Measurements from ENCODE around the gene ITGA7. TPM values are rescaled to one million over a fixed set of nuclear protein-coding genes. Genes with fewer than 3 reads are reported as not detected.

ITGA7 gene
- total and polyA plus RNA-seq, 2 of the 4 experiments (the other 2 are of a cell fraction): 3.9 to 15.7 TPM

DNA sequence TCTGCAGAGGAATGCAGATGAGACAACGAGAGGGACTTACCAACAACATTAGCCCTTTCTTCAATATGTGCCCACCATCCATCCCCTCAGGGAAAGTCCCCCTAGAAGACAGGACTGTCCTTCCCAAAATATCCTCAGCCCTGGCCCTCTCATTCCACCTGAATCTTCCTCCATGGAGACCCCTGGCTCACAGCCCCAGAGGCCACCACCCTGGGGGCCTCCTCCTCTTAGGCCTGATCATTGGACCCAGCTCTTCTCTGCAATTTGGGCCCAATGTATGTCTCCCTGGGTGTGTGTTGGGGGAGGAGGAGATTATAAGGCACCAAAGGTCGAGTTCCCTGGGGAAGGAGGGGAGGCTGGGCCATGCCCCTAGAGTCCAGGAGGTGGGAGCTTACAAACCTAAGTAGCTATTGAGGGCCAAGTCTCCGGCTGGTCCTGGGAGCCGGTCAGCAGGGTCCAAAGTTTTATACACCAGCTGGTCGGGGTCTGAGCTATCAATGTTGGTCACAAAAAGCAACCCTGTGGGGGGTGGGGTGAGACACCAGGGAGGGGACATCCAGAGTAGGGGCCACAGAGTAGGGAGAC, 8.1 kb downstream of the ITGA7 start:
- ChIA-PET POLR2A (ENCODE audit: unreplicated experiment) (no interaction called here), CTCF (no interaction called here)
- Histone ChIP-seq H3K9me1 (ENCODE audit: insufficient read depth, low read length) (no peaks in the 10 kb centered on the region), H2BK20ac (ENCODE audit: low read depth, low read length) (no peak overlapping the region), H2AK9ac (replicated peaks; ENCODE audit: low read depth, low read length, poor library complexity) (no peak overlapping the region), H2AFZ (replicated peaks; ENCODE audit: low read length, poor library complexity) (no peak overlapping the region), H3K56ac (ENCODE audit: extremely low read depth, insufficient read depth, low read length) (no peak overlapping the region), H3K9ac (ENCODE audit: low read depth, low read length) (no peak overlapping the region), H3K36me3 (ENCODE audit: control insufficient read depth, insufficient read depth, low read length) (no peaks in the 10 kb centered on the region), H3K4ac (ENCODE audit: low read depth, low read length) (no peak overlapping the region), H4K8ac (ENCODE audit: low read depth in 2 of 2, low read length in 2 of 2) (no peak overlapping the region), H3K79me1 (ENCODE audit: low read depth in 1 of 2, low read length in 2 of 2) (no peaks in the 10 kb centered on the region), H2BK15ac (ENCODE audit: low read depth, low read length) (no peak overlapping the region), H3K18ac (ENCODE audit: low read depth, low read length) (no peak overlapping the region), H3K4me3 (ENCODE audit: insufficient read depth, low read depth, low read length) (no peak overlapping the region), H3K27me3 (ENCODE audit: control insufficient read depth, insufficient read depth, low read length) (peaks cover 22% of the 10 kb centered on the region), H2BK5ac (ENCODE audit: low read depth, low read length, poor library complexity, severe bottlenecking) (no peak overlapping the region), H3K23ac (ENCODE audit: low read depth, low read length) (no peak overlapping the region), H2AK5ac (ENCODE audit: low read depth, low read length) (no peak overlapping the region), H3K27ac (ENCODE audit: insufficient read depth, low read length) (no peak overlapping the region), H3K4me2 (ENCODE audit: low read depth, low read length) (no peak overlapping the region), H3K9me3 (ENCODE audit: control insufficient read depth, insufficient read depth, low read length) (no peaks in the 10 kb centered on the region), H4K5ac (ENCODE audit: low read depth, low read length) (no peak overlapping the region), H3K4me1 (ENCODE audit: control insufficient read depth, insufficient read depth, low read length) (peaks cover 2% of the 10 kb centered on the region; the same call in 1 of the 2 replicates), H3K14ac (replicated peaks; ENCODE audit: low read depth, low read length) (no peak overlapping the region), H2BK120ac (ENCODE audit: low read depth, low read length) (no peak overlapping the region), H4K20me1 (ENCODE audit: insufficient read depth, low read length) (no peaks in the 10 kb centered on the region), H4K91ac (ENCODE audit: insufficient read depth, low read depth, low read length) (no peak overlapping the region)
- DNase-seq: no peak
- TF ChIP-seq POLR2A (IDR thresholded peaks at IDR 0.05; ENCODE audit: low read depth, low read length): no peak
- no peak for TF ChIP-seq CEBPB (IDR thresholded peaks at IDR 0.05; ENCODE audit: low read depth, low read length)
- no peak for TF ChIP-seq RFX5 (IDR thresholded peaks at IDR 0.05; ENCODE audit: low read depth, low read length)
- no peak for TF ChIP-seq SMC3 (IDR thresholded peaks at IDR 0.05; ENCODE audit: low read depth, low read length)
- no peak for TF ChIP-seq MXI1 (IDR thresholded peaks at IDR 0.05; ENCODE audit: borderline replicate concordance, low read depth, low read length)
- TF ChIP-seq NFE2L2 (IDR thresholded peaks at IDR 0.05; ENCODE audit: low read depth, low read length): no peak
- TF ChIP-seq RAD21 (IDR thresholded peaks at IDR 0.05; ENCODE audit: low read length): no peak
- TF ChIP-seq CHD1 (IDR thresholded peaks at IDR 0.05; ENCODE audit: low read depth, low read length): no peak
- 70% methylated on average over 2 of the region's 5 CpGs; no CpG with 5 or more reads in 1 of the 2 experiments for WGBS, 2 experiments (ENCODE audit: extremely low coverage in 2 of 2, insufficient read length in 1 of 2)
- dilution Hi-C loops (cut with HindIII; ENCODE audit: low sequenced_read_pairs, unreplicated experiment): no loop called here
- BruUV-seq (replicated peaks): no TSS peak
- in situ Hi-C loops (cut with MboI; ENCODE audit: low sequenced_read_pairs): no loop called here
- ATAC-seq (ENCODE audit: low read depth): no peak
- intact Hi-C loops (cut with micrococcal nuclease): no loop called here

All from IMR-90 (cell line).